GM19463 (cell line): Measurements from ENCODE around the gene RIPPLY2.
"Not testable (repeated sequence)": the region's sequence is repeated elsewhere in the genome, so short reads cannot be mapped to it uniquely, and the experiment has no call there.

Experiments used
- ATAC-seq: cut with Tn5 transposase; IDR thresholded peaks from one replicate; pipeline ENCODE4 v1.9.1; 2021; ENCODE audit warnings: mild to moderate bottlenecking, moderate library complexity; ENCODE audit not compliant: unreplicated experiment

The RIPPLY2 gene

GRCh38 chr6:83893024-83893423 lies 39.9 kb downstream of the RIPPLY2 start:
- no peak for ATAC-seq

DNA sequence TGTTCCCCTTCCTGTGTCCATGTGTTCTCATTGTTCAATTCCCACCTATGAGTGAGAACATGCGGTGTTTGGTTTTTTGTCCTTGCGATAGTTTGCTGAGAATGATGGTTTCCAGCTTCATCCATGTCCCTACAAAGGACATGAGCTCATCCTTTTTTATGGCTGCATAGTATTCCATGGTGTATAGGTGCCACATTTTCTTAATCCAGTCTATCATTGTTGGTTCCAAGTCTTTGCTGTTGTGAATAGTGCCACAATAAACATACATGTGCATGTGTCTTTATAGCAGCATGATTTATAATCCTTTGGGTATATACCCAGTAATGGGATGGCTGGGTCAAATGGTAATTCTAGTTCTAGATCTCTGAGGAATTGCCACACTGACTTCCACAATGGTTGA lies 43.9 kb downstream of the RIPPLY2 start:
- not testable (repeated sequence) for ATAC-seq

DNA sequence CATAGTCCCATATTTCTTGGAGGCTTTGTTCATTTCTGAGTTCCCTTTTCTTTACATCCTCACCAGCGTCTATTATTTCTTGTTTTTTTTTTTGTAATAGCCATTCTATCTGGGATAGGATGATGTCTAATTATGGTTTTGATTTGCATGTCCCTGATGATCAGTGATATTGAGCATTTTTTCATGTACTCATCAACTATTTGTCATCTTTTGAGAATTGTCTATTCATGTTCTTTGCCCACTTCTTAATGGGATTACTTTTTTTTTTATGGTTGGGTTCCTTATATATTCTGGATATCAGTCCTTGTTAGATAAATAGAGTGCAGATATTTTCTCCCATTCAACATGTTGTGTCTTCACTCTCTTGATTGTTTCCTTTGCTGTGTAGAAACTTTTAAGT lies 48.5 kb downstream of the RIPPLY2 start:
- ATAC-seq = no peak

DNA sequence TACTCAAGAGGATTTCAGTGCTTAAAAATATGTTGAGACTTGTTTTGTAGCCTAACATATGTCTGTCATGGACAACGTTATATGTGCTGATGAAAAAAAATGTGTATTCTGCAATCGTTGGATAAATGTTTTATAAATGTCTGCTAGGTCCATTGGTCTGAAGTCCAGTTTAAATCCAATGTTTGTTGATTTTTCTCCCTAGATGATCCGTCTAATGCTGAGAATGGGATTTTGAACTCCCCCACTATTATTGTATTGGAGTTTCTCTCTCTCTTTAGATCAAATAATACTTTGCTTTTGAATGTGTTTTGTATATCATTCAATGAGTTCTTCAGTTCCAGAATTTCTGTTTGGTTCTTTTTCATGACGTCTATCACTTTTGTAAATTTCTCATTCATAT lies 51.2 kb downstream of the RIPPLY2 start:
- ATAC-seq = no peak

GRCh38 chr6:83905648-83906047 lies 52.5 kb downstream of the RIPPLY2 start:
- ATAC-seq = no peak
